A673 (cell line): Measurements from ENCODE around the gene MAPK12.

Experiments used
- CTCF ChIP-seq: fragments of 300-800, 200-600 bp; sonication (generic); conservative IDR thresholded peaks from 2 replicates; pipeline ENCODE4 v1.5.1; 2017; ENCODE audit warnings: low read depth, mild to moderate bottlenecking, antibody characterized with exemption, low read length, moderate library complexity, mixed read lengths
- EZH2 ChIP-seq: fragments of 200-600 bp; sonication (generic); IDR thresholded peaks from 2 replicates; pipeline ENCODE4 v1.6.1; 2017; ENCODE audit warnings: borderline replicate concordance, low read depth, mild to moderate bottlenecking, mixed read lengths, antibody characterized with exemption, low read length; ENCODE audit not compliant: poor library complexity, severe bottlenecking

- no peak for TF ChIP-seq EZH2
- no peak for TF ChIP-seq CTCF
These were observed 50.9 kb downstream of the MAPK12 start for GRCh38 chr22:50210378-50211139.
